Ecto neural progenitor cell (in vitro differentiated cells): ENCODE data around the gene BRINP2.
"Not testable (repeated sequence)": the region's sequence is repeated elsewhere in the genome, so short reads cannot be mapped to it uniquely, and the experiment has no call there.

Experiments
- DNase-seq: peaks from one replicate; pipeline ENCODE4 v3.0.0-alpha.2; 2018; ENCODE audit warnings: low spot score

BRINP2 gene

DNA sequence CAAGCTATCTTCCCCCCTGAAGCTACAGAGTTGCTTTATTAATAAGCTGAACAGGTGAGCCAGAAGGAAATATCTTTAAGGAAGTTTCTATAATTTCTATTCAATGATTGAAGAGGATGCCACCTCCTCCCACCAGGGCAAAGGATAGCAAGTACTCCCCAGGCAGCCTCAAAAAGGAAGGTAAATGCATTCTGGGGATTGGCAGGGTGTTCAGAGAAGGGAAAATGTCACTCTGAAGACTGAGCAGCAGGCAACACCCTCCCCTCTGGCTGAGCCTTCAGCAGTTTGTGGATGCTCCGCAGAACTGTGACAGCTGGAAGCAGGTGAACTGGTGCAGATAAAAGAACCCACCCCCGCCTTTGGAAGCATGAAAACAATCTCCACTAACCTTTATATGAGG lies 140.8 kb downstream of the BRINP2 start:
- DNase-seq, result no peak

DNA sequence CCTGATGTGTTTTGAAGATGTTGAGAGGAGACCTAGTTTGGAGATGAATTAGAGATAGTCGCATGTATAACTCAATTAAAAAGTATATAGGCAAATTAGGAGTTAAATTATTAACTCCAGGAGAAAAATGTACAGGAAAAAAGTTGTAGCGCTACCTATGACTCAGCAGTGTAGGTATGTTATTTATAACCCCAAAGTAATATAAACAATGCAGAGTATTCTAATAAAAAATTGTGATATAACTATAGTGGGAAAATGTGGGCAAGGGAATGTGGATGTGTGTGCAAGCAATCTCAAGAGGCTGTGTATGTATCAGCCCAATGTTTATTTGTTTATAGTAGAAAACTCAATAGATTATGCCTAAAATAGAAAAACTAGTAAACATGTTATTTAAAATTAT lies 144.5 kb downstream of the BRINP2 start:
- DNase-seq, result no peak

- DNase-seq, result no peak
These were observed 145.0 kb downstream of the BRINP2 start for GRCh38 chr1:177315761-177316160.

DNA sequence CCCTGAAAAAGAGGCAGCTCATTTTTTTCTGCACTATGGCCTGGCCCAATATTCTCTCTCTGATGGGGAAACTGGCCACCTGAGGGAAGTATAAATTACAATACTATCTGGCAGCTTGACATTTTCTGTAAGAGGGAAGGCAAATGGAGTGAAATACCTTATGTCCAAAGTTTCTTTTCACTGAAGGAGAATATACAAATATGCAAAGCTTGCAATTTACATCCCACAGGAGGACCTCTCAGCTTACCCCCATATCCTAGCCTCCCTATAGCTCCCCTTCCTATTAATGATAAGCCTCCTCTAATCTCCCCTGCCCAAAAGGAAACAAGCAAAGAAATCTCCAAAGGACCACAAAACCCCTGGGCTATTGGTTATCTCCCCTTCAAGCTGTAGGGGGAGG lies 150.7 kb downstream of the BRINP2 start:
- DNase-seq, result not testable (repeated sequence)

- DNase-seq, result no peak
These were observed 157.5 kb downstream of the BRINP2 start for GRCh38 chr1:177328251-177328650.

DNA sequence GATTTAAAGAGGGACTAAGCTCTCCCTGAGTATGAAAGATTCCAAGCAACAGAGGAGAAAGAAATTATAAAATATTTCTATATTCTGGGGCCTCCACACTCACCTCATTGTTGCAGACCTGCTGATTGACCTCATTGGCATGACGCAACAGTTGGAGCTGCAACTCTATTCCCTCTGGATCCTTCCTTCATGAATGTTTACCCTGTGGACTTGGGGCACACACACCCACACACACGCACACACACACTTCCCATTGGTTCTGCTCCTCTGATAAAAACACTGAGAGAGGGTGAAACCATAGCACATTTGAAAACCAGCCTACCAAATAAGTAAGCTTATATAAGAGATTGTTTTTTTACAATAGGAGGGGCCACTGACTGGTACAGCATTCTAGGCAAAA lies 159.1 kb downstream of the BRINP2 start:
- no peak for DNase-seq
